HEK293 (cell line): ENCODE results near the gene BEST2.

Source experiments
- EGR2 ChIP-seq: fragments of 450-650 bp; formaldehyde crosslinking; IDR thresholded peaks from 2 replicates; pipeline ENCODE4 v1.5.1; 2016; ENCODE audit warnings: low read depth, missing biosample characterization, missing genetic modification characterization
- GLIS1 ChIP-seq: fragments of 450-650 bp; formaldehyde crosslinking; IDR thresholded peaks from 2 replicates; pipeline ENCODE4 v1.5.1; 2016; ENCODE audit warnings: missing biosample characterization, missing genetic modification characterization
- MZF1 ChIP-seq: fragments of 450-650 bp; formaldehyde crosslinking; IDR thresholded peaks from 2 replicates; pipeline ENCODE4 v1.5.1; 2017; ENCODE audit warnings: missing biosample characterization, missing genetic modification characterization, borderline replicate concordance
- SCRT2 ChIP-seq: fragments of 450-650 bp; formaldehyde crosslinking; IDR thresholded peaks from 2 replicates; pipeline ENCODE4 v1.5.1; 2016; ENCODE audit warnings: missing biosample characterization, missing genetic modification characterization
- YY1 ChIP-seq: fragments of 450-650 bp; formaldehyde crosslinking; IDR thresholded peaks from 2 replicates; pipeline ENCODE4 v1.5.1; 2018; ENCODE audit warnings: missing biosample characterization, missing genetic modification characterization
- ZBTB1 ChIP-seq: fragments of 450-650 bp; formaldehyde crosslinking; IDR thresholded peaks from 2 replicates; pipeline ENCODE4 v1.5.1; 2016; ENCODE audit warnings: missing biosample characterization, missing genetic modification characterization
- ZNF121 ChIP-seq: fragments of 450-650 bp; formaldehyde crosslinking; IDR thresholded peaks from 2 replicates; pipeline ENCODE4 v1.5.1; 2016; ENCODE audit warnings: missing biosample characterization, missing genetic modification characterization
- ZNF140 ChIP-seq: fragments of 450-650 bp; formaldehyde crosslinking; IDR thresholded peaks from 2 replicates; pipeline ENCODE4 v1.5.1; 2016; ENCODE audit warnings: missing biosample characterization, missing genetic modification characterization
- ZNF202 ChIP-seq: fragments of 450-650 bp; formaldehyde crosslinking; IDR thresholded peaks from 2 replicates; pipeline ENCODE4 v1.5.1; 2016; ENCODE audit warnings: missing biosample characterization, missing genetic modification characterization, borderline replicate concordance
- ZNF239 ChIP-seq: fragments of 450-650 bp; formaldehyde crosslinking; IDR thresholded peaks from 2 replicates; pipeline ENCODE4 v1.5.1; 2016; ENCODE audit warnings: missing biosample characterization, missing genetic modification characterization
- ZNF248 ChIP-seq: fragments of 450-650 bp; formaldehyde crosslinking; IDR thresholded peaks from 2 replicates; pipeline ENCODE4 v1.5.1; 2017; ENCODE audit warnings: missing biosample characterization, missing genetic modification characterization
- ZNF274 ChIP-seq, 2 experiments: fragments of 200-500 bp in 1 of 2; fragments of 450-650 bp in 1 of 2; sonication (Bioruptor generic) in 1 of 2; formaldehyde crosslinking in 1 of 2; IDR thresholded peaks; 2 replicates each; pipeline versions ENCODE4 v1.5.1 to v1.6.1; 2014 to 2016; ENCODE audit warnings: borderline replicate concordance in 1 of 2, inconsistent platforms in 1 of 2, low read length in 1 of 2, missing biosample characterization in 1 of 2, missing genetic modification characterization in 1 of 2
- ZNF404 ChIP-seq: fragments of 450-650 bp; formaldehyde crosslinking; IDR thresholded peaks from 2 replicates; pipeline ENCODE4 v1.5.1; 2017; ENCODE audit warnings: missing biosample characterization, missing genetic modification characterization
- ZNF561 ChIP-seq: fragments of 450-650 bp; IDR thresholded peaks from 2 replicates; pipeline ENCODE4 v1.5.1; 2018; ENCODE audit warnings: missing biosample characterization, missing genetic modification characterization, borderline replicate concordance
- ZNF600 ChIP-seq: fragments of 450-650 bp; formaldehyde crosslinking; IDR thresholded peaks from 2 replicates; pipeline ENCODE4 v1.5.1; 2016; ENCODE audit warnings: missing biosample characterization, missing genetic modification characterization
- ZNF792 ChIP-seq: fragments of 450-650 bp; formaldehyde crosslinking; IDR thresholded peaks from 2 replicates; pipeline ENCODE4 v1.5.1; 2016; ENCODE audit warnings: missing biosample characterization, missing genetic modification characterization
- ZNF843 ChIP-seq: fragments of 450-650 bp; formaldehyde crosslinking; IDR thresholded peaks from 2 replicates; pipeline ENCODE4 v1.5.1; 2016; ENCODE audit warnings: missing biosample characterization, missing genetic modification characterization
- TF ChIP-seq, protein P1 (sequence below): fragments of 450-650 bp; formaldehyde crosslinking; IDR thresholded peaks from 2 replicates; pipeline ENCODE4 v1.5.1; 2017; ENCODE audit warnings: missing biosample characterization, missing genetic modification characterization
- TF ChIP-seq, protein P2 (sequence below): fragments of 450-650 bp; formaldehyde crosslinking; IDR thresholded peaks from 2 replicates; pipeline ENCODE4; 2016; ENCODE audit warnings: missing biosample characterization, missing genetic modification characterization
- TF ChIP-seq, protein P3 (sequence below): fragments of 450-650 bp; formaldehyde crosslinking; IDR thresholded peaks from 2 replicates; pipeline ENCODE4 v1.5.1; 2016; ENCODE audit warnings: missing biosample characterization, missing genetic modification characterization
- TF ChIP-seq, protein P4 (sequence below): fragments of 450-650 bp; formaldehyde crosslinking; IDR thresholded peaks from 2 replicates; pipeline ENCODE4 v1.5.1; 2016; ENCODE audit warnings: missing biosample characterization, missing genetic modification characterization
- TF ChIP-seq, protein P5 (sequence below): fragments of 450-650 bp; formaldehyde crosslinking; conservative IDR thresholded peaks from 2 replicates; pipeline ENCODE4 v1.5.1; 2016; ENCODE audit warnings: low read depth, missing biosample characterization, missing genetic modification characterization
- TF ChIP-seq, protein P6 (sequence below): fragments of 450-650 bp; formaldehyde crosslinking; IDR thresholded peaks from 2 replicates; pipeline ENCODE4 v1.5.1; 2016; ENCODE audit warnings: missing biosample characterization, missing genetic modification characterization
- TF ChIP-seq, protein P7 (sequence below): fragments of 450-650 bp; formaldehyde crosslinking; IDR thresholded peaks from 2 replicates; pipeline ENCODE4 v1.5.1; 2016; ENCODE audit warnings: missing biosample characterization, missing genetic modification characterization

Gene BEST2

DNA sequence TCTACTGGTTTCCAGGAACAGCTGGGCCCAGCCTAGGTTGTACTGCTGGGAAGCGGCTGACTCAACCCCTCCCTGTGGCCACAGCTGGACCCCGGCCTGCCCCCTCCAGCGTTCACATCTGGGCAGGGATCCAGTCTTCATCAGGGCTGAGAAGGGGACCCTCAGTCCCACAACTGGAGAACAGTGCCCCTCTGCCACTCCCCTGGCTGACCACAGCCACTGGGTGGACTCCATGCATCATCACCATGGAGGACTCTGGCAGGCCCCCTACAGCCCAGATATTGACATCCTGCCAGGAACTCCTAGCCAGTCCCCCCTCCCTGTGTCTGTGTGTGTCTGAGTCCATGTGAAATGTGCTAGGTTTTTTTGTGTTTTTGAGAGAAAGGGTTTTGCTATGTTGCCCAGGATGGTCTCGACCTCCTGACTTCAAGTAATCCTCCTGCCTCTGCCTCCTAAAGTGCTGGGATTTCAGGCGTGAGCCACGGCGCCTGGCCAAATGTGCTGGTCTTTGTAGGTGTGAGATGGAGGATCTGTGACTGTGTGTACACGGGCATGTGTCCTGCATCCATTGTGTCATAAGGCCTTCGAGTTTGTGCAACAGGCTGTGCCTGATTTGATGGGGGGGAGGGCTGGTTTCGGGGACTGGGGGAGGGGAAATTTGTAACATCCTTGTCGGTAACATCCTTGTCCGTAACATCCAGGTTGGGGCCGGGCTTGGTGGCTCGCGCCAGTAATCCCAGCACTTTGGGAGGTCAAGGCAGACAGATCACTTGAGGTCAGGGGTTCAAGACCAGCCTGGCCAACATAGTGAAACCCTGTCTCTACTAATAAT is 27.8 kb downstream of the BEST2 start (continued):
- TF ChIP-seq, protein P1, sequence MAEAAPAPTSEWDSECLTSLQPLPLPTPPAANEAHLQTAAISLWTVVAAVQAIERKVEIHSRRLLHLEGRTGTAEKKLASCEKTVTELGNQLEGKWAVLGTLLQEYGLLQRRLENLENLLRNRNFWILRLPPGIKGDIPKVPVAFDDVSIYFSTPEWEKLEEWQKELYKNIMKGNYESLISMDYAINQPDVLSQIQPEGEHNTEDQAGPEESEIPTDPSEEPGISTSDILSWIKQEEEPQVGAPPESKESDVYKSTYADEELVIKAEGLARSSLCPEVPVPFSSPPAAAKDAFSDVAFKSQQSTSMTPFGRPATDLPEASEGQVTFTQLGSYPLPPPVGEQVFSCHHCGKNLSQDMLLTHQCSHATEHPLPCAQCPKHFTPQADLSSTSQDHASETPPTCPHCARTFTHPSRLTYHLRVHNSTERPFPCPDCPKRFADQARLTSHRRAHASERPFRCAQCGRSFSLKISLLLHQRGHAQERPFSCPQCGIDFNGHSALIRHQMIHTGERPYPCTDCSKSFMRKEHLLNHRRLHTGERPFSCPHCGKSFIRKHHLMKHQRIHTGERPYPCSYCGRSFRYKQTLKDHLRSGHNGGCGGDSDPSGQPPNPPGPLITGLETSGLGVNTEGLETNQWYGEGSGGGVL (tag by site-specific recombination): no peak
- no peak for TF ChIP-seq ZNF239
- TF ChIP-seq, protein P2, sequence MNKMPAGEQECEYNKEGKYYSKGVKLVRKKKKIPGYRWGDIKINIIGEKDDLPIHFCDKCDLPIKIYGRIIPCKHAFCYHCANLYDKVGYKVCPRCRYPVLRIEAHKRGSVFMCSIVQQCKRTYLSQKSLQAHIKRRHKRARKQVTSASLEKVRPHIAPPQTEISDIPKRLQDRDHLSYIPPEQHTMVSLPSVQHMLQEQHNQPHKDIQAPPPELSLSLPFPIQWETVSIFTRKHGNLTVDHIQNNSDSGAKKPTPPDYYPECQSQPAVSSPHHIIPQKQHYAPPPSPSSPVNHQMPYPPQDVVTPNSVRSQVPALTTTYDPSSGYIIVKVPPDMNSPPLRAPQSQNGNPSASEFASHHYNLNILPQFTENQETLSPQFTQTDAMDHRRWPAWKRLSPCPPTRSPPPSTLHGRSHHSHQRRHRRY: no peak
- TF ChIP-seq ZNF792 (tag by site-specific recombination): no peak
- TF ChIP-seq ZNF202 (tag by site-specific recombination): no peak
- TF ChIP-seq, protein P3, sequence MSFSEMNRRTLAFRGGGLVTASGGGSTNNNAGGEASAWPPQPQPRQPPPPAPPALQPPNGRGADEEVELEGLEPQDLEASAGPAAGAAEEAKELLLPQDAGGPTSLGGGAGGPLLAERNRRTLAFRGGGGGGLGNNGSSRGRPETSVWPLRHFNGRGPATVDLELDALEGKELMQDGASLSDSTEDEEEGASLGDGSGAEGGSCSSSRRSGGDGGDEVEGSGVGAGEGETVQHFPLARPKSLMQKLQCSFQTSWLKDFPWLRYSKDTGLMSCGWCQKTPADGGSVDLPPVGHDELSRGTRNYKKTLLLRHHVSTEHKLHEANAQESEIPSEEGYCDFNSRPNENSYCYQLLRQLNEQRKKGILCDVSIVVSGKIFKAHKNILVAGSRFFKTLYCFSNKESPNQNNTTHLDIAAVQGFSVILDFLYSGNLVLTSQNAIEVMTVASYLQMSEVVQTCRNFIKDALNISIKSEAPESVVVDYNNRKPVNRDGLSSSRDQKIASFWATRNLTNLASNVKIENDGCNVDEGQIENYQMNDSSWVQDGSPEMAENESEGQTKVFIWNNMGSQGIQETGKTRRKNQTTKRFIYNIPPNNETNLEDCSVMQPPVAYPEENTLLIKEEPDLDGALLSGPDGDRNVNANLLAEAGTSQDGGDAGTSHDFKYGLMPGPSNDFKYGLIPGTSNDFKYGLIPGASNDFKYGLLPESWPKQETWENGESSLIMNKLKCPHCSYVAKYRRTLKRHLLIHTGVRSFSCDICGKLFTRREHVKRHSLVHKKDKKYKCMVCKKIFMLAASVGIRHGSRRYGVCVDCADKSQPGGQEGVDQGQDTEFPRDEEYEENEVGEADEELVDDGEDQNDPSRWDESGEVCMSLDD (tag by site-specific recombination): no peak
- no peak for TF ChIP-seq EGR2 (tag by site-specific recombination)
- no peak for TF ChIP-seq ZNF121 (tag by site-specific recombination)
- TF ChIP-seq MZF1 (tag by site-specific recombination): no peak
- TF ChIP-seq ZNF600 (tag by site-specific recombination): peak; percentile 61
- TF ChIP-seq, protein P4, sequence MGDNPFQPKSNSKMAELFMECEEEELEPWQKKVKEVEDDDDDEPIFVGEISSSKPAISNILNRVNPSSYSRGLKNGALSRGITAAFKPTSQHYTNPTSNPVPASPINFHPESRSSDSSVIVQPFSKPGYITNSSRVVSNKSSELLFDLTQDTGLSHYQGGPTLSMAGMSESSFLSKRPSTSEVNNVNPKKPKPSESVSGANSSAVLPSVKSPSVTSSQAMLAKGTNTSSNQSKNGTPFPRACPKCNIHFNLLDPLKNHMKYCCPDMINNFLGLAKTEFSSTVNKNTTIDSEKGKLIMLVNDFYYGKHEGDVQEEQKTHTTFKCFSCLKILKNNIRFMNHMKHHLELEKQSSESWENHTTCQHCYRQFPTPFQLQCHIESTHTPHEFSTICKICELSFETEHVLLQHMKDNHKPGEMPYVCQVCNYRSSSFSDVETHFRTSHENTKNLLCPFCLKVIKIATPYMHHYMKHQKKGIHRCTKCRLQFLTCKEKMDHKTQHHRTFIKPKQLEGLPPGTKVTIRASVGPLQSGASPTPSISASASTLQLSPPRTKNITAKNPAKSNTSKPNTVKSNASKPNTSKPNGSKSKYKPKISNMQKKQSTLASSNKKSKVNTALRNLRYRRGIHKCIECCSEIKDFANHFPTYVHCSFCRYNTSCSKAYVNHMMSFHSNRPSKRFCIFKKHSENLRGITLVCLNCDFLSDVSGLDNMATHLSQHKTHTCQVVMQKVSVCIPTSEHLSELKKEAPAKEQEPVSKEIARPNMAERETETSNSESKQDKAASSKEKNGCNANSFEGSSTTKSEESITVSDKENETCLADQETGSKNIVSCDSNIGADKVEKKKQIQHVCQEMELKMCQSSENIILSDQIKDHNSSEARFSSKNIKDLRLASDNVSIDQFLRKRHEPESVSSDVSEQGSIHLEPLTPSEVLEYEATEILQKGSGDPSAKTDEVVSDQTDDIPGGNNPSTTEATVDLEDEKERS (tag by site-specific recombination): no peak
- TF ChIP-seq ZNF274 (IDR thresholded peaks at IDR 0.05; ENCODE audit: low read length): no peak
- no peak for TF ChIP-seq ZNF274 (tag by site-specific recombination; IDR thresholded peaks at IDR 0.05; ENCODE audit: borderline replicate concordance)
- TF ChIP-seq ZNF843 (tag by site-specific recombination): no peak
- no peak for TF ChIP-seq ZNF248 (tag by site-specific recombination)
- TF ChIP-seq ZBTB1 (tag by site-specific recombination): no peak
- no peak for TF ChIP-seq ZNF404 (tag by site-specific recombination)
- TF ChIP-seq, protein P5, sequence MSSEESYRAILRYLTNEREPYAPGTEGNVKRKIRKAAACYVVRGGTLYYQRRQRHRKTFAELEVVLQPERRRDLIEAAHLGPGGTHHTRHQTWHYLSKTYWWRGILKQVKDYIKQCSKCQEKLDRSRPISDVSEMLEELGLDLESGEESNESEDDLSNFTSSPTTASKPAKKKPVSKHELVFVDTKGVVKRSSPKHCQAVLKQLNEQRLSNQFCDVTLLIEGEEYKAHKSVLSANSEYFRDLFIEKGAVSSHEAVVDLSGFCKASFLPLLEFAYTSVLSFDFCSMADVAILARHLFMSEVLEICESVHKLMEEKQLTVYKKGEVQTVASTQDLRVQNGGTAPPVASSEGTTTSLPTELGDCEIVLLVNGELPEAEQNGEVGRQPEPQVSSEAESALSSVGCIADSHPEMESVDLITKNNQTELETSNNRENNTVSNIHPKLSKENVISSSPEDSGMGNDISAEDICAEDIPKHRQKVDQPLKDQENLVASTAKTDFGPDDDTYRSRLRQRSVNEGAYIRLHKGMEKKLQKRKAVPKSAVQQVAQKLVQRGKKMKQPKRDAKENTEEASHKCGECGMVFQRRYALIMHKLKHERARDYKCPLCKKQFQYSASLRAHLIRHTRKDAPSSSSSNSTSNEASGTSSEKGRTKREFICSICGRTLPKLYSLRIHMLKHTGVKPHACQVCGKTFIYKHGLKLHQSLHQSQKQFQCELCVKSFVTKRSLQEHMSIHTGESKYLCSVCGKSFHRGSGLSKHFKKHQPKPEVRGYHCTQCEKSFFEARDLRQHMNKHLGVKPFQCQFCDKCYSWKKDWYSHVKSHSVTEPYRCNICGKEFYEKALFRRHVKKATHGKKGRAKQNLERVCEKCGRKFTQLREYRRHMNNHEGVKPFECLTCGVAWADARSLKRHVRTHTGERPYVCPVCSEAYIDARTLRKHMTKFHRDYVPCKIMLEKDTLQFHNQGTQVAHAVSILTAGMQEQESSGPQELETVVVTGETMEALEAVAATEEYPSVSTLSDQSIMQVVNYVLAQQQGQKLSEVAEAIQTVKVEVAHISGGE: no peak
- TF ChIP-seq, protein P6, sequence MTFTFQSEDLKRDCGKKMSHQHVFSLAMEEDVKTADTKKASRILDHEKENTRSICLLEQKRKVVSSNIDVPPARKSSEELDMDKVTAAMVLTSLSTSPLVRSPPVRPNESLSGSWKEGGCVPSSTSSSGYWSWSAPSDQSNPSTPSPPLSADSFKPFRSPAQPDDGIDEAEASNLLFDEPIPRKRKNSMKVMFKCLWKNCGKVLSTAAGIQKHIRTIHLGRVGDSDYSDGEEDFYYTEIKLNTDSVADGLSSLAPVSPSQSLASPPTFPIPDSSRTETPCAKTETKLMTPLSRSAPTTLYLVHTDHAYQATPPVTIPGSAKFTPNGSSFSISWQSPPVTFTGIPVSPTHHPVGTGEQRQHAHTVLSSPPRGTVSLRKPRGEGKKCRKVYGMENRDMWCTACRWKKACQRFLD (tag by site-specific recombination): no peak
- no peak for TF ChIP-seq ZNF561
- TF ChIP-seq, protein P7, sequence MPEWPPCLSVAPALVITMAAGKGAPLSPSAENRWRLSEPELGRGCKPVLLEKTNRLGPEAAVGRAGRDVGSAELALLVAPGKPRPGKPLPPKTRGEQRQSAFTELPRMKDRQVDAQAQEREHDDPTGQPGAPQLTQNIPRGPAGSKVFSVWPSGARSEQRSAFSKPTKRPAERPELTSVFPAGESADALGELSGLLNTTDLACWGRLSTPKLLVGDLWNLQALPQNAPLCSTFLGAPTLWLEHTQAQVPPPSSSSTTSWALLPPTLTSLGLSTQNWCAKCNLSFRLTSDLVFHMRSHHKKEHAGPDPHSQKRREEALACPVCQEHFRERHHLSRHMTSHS: no peak
- peak; percentile 82 for TF ChIP-seq SCRT2 (tag by site-specific recombination)
- peak; percentile 90 for TF ChIP-seq GLIS1 (tag by site-specific recombination)
- TF ChIP-seq ZNF140: no peak
- no peak for TF ChIP-seq YY1 (tag by site-specific recombination)
